GM12875 (cell line): ENCODE data around the gene GGA2.

Source experiments
- H3K4me3 ChIP-seq: one replicate; pipeline ENCODE4 v1.5.1; 2011; ENCODE audit warnings: low read depth, low read length, control low read depth
- TF ChIP-seq, protein P1 (sequence below): IDR thresholded peaks from 2 replicates; pipeline ENCODE4 v1.5.1; 2011; ENCODE audit warnings: low read depth, mild to moderate bottlenecking, control low read depth, inconsistent platforms, low read length, moderate library complexity, borderline replicate concordance; ENCODE audit not compliant: insufficient read depth

GGA2 gene

DNA sequence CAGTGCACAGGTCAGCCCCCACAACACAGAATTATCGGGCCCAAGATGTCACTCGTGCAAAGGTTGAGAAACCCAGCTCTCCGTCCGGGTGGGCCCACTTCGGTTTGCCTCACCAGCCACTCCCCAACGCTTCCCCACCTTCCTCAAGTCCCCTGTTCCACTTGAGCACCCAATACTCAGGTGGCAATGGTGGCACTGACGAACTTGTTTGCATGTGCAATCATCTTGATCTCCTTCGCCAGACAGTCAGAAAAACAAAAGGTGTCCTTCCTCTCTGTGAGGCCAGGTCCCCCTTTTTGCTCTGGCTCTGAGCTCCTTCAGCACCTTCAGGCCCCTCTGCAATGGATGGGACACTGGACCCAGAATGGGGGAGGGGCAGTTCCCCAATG, 3.7 kb downstream of the GGA2 start:
- TF ChIP-seq, protein P1, sequence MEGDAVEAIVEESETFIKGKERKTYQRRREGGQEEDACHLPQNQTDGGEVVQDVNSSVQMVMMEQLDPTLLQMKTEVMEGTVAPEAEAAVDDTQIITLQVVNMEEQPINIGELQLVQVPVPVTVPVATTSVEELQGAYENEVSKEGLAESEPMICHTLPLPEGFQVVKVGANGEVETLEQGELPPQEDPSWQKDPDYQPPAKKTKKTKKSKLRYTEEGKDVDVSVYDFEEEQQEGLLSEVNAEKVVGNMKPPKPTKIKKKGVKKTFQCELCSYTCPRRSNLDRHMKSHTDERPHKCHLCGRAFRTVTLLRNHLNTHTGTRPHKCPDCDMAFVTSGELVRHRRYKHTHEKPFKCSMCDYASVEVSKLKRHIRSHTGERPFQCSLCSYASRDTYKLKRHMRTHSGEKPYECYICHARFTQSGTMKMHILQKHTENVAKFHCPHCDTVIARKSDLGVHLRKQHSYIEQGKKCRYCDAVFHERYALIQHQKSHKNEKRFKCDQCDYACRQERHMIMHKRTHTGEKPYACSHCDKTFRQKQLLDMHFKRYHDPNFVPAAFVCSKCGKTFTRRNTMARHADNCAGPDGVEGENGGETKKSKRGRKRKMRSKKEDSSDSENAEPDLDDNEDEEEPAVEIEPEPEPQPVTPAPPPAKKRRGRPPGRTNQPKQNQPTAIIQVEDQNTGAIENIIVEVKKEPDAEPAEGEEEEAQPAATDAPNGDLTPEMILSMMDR: no peak
- peak overlapping the region; percentile 16 for H3K4me3 ChIP-seq

DNA sequence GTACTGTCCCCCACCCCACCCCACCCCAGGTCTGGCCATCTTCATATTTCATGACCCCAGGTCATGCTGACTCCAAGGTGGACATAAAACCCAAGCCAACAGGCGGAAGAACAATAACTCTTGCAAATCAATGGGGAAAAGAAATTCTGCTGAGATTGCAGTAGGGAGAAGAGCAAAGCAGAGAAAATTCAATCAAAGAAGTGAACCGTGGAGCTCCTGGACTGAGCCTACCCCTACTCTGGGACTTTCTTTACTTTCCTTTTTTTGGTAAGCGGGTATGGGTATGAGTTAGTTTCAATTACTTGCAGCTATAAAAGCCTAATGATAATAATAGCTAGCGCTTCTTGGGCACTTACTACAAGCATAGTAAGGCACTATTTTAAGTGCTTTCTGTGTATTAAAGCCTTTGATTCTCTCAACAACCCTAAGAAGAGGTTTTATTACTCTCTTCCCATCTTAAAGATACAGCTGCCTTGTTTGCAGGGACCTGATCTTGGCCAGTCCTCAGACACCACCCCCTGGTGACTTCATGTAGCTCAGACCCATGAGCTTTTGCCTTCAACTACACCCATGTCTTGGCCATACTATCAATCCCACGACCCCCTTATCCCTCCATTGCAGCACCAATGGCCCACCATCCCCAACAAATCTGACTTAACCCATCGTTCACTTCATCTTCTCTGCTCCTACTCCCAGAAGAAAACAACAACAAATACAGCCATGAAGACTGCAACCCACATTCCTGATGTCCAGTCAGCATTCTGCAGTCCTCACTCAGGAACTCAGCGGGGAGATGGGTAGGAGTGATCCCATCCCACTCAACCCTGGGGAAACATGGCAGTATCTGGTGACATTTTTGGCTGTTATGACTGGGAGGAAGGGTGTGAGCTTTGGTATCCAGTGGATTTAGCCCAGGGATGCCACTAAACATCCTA, 4.4 kb downstream of the GGA2 start:
- TF ChIP-seq, protein P1: peak; percentile 16; the same call in 1 of the 2 replicates

DNA sequence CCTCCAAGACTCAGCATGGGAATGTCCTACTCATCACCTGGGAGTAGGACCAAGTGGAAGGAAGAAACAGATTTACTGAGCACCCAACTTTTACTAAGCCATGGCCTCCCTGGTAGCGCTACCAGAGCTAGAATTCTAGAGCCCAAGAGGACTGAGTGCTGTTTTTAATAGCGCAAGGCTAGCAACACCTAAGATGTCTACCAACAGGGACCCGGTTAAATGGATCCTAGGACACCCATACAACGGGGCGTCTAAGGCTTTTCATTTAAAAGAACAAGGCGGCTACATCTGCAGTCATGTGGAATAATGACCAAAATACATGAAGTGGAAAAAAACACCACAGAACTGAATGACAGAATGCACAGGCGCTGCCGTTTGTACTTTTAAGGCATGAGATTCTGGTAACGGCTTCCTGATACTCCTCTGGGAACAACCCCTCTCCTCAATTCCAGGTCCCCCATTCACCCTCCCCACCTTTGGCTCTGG, 5.1 kb downstream of the GGA2 start:
- TF ChIP-seq, protein P1: no peak
- peak overlapping the region; percentile 14 for H3K4me3 ChIP-seq

More for the DNA sequence above, 4.4 kb downstream of the GGA2 start:
- peak overlapping the region; percentile 18 for H3K4me3 ChIP-seq

DNA sequence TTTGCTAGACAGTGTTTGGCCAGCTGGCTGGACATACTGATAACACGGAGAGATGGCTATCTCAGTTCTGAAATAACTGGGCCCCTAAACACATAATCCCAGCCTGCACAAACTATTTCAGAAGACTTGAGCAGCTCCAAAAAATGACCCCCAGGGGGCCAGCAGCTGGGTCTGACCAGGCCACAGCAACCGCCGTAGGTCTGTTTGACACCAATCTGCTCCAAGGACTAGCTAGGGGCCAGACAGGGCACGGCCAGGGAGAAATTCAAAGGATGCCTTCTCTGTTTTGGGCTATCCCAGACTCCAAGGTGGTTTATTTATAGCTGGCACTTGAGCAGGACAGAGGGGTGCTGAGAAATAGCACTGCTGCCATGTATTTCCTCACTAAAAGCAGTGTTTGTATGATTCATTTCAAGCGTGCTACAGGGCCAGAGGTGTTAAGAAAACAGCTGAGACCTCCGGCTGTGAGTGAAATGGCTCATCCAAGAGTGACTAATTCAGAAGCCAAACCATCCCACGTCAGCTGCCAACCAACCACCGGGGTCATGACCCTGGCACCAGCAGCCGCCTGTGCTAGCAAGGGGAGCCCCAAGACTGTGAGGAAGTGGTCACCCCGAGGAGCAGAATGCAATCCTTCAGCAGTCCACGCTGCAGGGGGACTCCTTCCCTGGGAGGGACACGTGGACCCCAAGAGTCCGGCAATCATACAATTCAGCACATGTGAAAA, 5.7 kb downstream of the GGA2 start:
- TF ChIP-seq, protein P1: peak; percentile 12; the same call in 1 of the 2 replicates
- H3K4me3 ChIP-seq: peak overlapping the region; percentile 14

DNA sequence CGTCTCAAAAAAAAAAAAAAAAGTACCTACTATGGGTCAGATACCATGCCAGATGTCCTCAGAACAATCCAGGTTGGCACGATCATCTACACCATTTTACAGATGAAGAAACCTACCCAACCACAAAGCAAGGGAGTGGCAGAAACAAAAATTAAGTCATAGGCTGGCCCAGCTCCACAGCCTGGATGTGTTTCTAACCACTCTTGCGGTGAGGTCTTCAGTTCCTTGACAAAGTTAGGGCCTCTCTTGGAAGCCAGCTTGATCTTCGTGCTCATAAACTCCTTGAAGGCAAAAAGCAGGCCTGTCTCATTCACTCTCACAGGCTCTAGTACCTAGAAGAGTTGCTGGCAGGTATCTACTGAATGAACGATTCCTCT, 6.2 kb downstream of the GGA2 start:
- TF ChIP-seq, protein P1: no peak
- no peak overlapping the region for H3K4me3 ChIP-seq

DNA sequence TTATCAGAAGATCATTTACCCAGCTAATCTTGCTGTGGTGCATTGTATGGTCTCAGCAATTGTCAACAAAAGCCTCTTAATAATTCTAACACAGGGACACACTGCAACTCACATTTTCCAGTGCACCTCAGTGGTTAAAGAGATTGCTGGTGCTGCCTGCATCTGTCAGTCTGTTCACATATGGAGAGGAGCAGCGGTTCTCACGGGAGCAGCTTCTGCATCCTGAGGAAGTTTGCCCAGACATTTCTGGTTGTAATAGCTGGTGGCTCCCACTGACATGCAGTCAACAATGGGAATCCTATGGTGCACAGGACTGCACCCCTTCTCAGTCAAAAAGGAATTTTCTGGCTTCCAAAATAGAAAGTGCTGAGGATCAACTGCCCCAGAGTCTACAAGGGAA, 7.8 kb downstream of the GGA2 start:
- TF ChIP-seq, protein P1: no peak
- no peak overlapping the region for H3K4me3 ChIP-seq
